Testis (tissue), 3 donors: ENCODE results near the gene EDA. TPM values are rescaled to one million over a fixed set of nuclear protein-coding genes. Genes with fewer than 3 reads are reported as not detected.

ENCODE experiments used
- DNase-seq: peaks from one replicate; pipeline ENCODE4 v3.0.0-alpha.2; 2019
- H3K27ac ChIP-seq, 2 donors: fragments of 200-600 bp; sonication (generic); one replicate each; pipeline ENCODE4 v1.5.1; 2019
- H3K27me3 ChIP-seq: fragments of 200-600 bp; sonication (generic); one replicate; pipeline ENCODE4 v1.5.1; 2019
- H3K36me3 ChIP-seq: fragments of 200-600 bp; sonication (generic); one replicate; pipeline ENCODE4 v1.5.1; 2017; ENCODE audit warnings: low read depth; ENCODE audit errors: missing control alignments
- H3K4me1 ChIP-seq: fragments of 200-600 bp; sonication (generic); one replicate; pipeline ENCODE4 v1.5.1; 2019
- H3K4me3 ChIP-seq, 2 donors: fragments of 200-600 bp; sonication (generic); one replicate each; pipeline ENCODE4 v1.5.1; 2017 to 2019
- H3K9me3 ChIP-seq: fragments of 200-600 bp; sonication (generic); one replicate; pipeline ENCODE4 v1.5.1; 2017
- POLR2A ChIP-seq: fragments of 450-650 bp; IDR thresholded peaks from one replicate; pipeline ENCODE4 v1.6.1; 2017; ENCODE audit warnings: antibody characterized with exemption, mild to moderate bottlenecking, moderate library complexity
- WGBS, 2 donors: methylation state at CpG; one replicate each; pipeline ENCODE4 v1.1.5; 2018; 5-methylcytosine and 5-hydroxymethylcytosine counted together
- intact Hi-C: fragments of 100-400 bp; cut with DNase I; formaldehyde crosslinking; loops from one replicate; pipeline ENCODE4 v1.15.1; 2023; ENCODE audit warnings: low total_unique reads
- polyA plus RNA-seq: library from polyadenylated mRNA; stranded (reverse); fragments of 350-450 nt; fragmentation: Illumina TruSeq; extraction: RNeasy Lipid Tissue Mini Kit (QIAGEN cat#74804); gene quantifications from one replicate; pipeline ENCODE4 v1.2.3, GENCODE V29; 2014; ENCODE audit warnings: low read depth, low replicate concordance; ENCODE audit not compliant: insufficient read depth
- total RNA-seq, 2 donors: library from RNA; depleted of rRNA; stranded (reverse); fragments of >200 nt; gene quantifications; one replicate each; pipeline ENCODE4 v1.2.3, GENCODE V29; 2016
- TF ChIP-seq, protein P1 (sequence below), 3 experiments: fragments of 450-650 bp in 2 of 3; fragments of 200-600 bp in 1 of 3; sonication (generic) in 1 of 3; IDR thresholded peaks; one replicate each; pipeline ENCODE4 v1.5.1; 2016 to 2019; ENCODE audit warnings: antibody characterized with exemption in 3 of 3, mild to moderate bottlenecking in 2 of 3, moderate library complexity in 1 of 3

Gene EDA
- total and polyA plus RNA-seq, 3 donors from 2014 or later: 3.0 to 4.6 (median 4.3) TPM

DNA sequence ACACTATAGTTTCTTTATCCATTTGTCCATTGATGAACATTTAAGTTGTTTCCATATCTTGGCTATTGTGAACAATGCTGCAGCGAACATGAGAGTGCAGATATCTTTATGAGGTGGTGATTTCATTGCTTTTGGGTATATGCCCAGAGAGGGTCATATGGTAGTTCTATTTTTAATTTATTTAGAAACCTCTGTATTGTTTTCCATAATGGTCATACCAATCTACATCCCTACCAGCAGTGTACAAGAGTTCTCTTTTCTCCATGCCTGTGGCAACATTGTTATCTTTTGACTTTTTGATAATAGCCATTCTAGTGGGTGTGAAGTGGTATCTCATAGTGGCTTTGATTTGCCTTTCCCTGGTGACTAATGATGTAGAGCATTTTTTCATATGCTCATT lies 48.8 kb downstream of the EDA start:
- no peak overlapping the region for H3K27ac ChIP-seq
- 64 to 83% methylated on average over 1 of the region's 1 CpG for WGBS, 2 donors
- intact Hi-C loops: no loop called here
- H3K27me3 ChIP-seq: no peaks in the 10 kb centered on the region
- DNase-seq: no peak
- TF ChIP-seq, protein P1, sequence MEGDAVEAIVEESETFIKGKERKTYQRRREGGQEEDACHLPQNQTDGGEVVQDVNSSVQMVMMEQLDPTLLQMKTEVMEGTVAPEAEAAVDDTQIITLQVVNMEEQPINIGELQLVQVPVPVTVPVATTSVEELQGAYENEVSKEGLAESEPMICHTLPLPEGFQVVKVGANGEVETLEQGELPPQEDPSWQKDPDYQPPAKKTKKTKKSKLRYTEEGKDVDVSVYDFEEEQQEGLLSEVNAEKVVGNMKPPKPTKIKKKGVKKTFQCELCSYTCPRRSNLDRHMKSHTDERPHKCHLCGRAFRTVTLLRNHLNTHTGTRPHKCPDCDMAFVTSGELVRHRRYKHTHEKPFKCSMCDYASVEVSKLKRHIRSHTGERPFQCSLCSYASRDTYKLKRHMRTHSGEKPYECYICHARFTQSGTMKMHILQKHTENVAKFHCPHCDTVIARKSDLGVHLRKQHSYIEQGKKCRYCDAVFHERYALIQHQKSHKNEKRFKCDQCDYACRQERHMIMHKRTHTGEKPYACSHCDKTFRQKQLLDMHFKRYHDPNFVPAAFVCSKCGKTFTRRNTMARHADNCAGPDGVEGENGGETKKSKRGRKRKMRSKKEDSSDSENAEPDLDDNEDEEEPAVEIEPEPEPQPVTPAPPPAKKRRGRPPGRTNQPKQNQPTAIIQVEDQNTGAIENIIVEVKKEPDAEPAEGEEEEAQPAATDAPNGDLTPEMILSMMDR (IDR thresholded peaks at IDR 0.05): no peak
- no peak for TF ChIP-seq POLR2A
- no peaks in the 10 kb centered on the region for H3K36me3 ChIP-seq
- no peak overlapping the region for H3K4me3 ChIP-seq
- H3K4me1 ChIP-seq: no peaks in the 10 kb centered on the region
- H3K9me3 ChIP-seq: no peaks in the 10 kb centered on the region

GRCh38 chrX:69670001-69670555 lies 54.2 kb downstream of the EDA start:
- no peak overlapping the region for H3K27ac ChIP-seq
- intact Hi-C loops: no loop called here
- H3K9me3 ChIP-seq: no peaks in the 10 kb centered on the region
- no peak for TF ChIP-seq POLR2A
- TF ChIP-seq, protein P1 (IDR thresholded peaks at IDR 0.05): no peak
- no peaks in the 10 kb centered on the region for H3K4me1 ChIP-seq
- no peaks in the 10 kb centered on the region for H3K36me3 ChIP-seq
- no peaks in the 10 kb centered on the region for H3K27me3 ChIP-seq
- WGBS, 2 donors: 81 to 88% methylated on average over 2 of the region's 2 CpGs
- no peak overlapping the region for H3K4me3 ChIP-seq
- DNase-seq: no peak

DNA sequence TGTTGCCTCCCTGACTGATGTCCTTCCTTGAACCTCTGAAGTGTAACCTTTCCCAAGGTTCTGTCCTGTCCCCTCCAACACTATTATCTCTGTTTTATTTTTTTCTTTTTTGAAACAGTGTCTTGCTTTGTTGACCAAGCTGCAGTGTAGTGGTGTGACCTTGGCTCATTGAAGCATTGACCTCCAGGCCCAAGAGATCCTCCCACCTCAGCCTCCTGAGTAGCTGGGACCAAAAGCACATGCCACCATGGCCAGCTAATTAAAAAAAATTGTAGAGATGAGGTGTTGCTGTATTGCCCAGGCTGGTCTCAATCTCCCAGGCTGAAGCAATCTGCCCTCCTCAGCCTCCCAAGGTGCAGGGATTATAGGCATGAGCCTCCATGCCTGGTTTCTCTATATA lies 59.0 kb downstream of the EDA start:
- Histone ChIP-seq H3K36me3 (no peaks in the 10 kb centered on the region), H3K4me1 (no peaks in the 10 kb centered on the region), H3K27me3 (no peaks in the 10 kb centered on the region), H3K4me3 (no peak overlapping the region), H3K27ac (no peak overlapping the region), H3K9me3 (no peaks in the 10 kb centered on the region)
- no peak for DNase-seq
- TF ChIP-seq POLR2A: no peak
- TF ChIP-seq, protein P1 (IDR thresholded peaks at IDR 0.05): no peak
- intact Hi-C loops: no loop called here

DNA sequence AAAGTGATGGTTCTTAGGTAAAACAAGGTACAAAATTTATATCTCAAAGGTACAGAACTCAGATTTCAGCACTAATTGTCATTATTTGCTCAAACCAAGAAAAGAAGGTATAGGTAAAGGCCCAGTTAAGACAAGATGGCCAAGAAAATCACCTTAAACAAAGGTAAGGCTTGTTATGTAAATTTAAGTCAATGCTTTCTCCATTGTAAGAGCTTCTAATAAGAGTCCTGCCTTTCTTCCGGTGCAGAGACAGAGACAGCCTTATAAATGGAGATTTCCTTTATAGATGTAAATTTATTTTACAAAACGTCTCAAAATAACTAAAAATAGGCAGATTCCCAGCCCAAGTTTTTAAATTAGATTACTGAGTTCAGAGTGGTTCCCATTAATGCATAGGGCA lies 89.9 kb downstream of the EDA start:
- 75 to 78% methylated on average over 2 of the region's 2 CpGs for WGBS, 2 donors
- Histone ChIP-seq H3K4me3 (no peak overlapping the region), H3K27ac (no peak overlapping the region), H3K4me1 (no peaks in the 10 kb centered on the region), H3K36me3 (no peaks in the 10 kb centered on the region), H3K9me3 (no peaks in the 10 kb centered on the region), H3K27me3 (no peaks in the 10 kb centered on the region)
- TF ChIP-seq, protein P1 (IDR thresholded peaks at IDR 0.05): no peak
- TF ChIP-seq POLR2A: no peak
- DNase-seq: no peak
- intact Hi-C loops: no loop called here

- Histone ChIP-seq H3K27ac (no peak overlapping the region), H3K27me3 (no peaks in the 10 kb centered on the region), H3K4me1 (no peaks in the 10 kb centered on the region), H3K36me3 (no peaks in the 10 kb centered on the region), H3K9me3 (no peaks in the 10 kb centered on the region), H3K4me3 (no peak overlapping the region)
- DNase-seq: no peak
- TF ChIP-seq, protein P1 (IDR thresholded peaks at IDR 0.05): no peak
- TF ChIP-seq POLR2A: no peak
- intact Hi-C loops: no loop called here
- 82 to 90% methylated on average over 1 of the region's 1 CpG for WGBS, 2 donors
Measured at GRCh38 chrX:69718102-69718501, 102.2 kb downstream of the EDA start.
